ENCODE data around the gene ARHGEF7. TPM values are rescaled to one million over a fixed set of nuclear protein-coding genes. Genes with fewer than 3 reads are reported as not detected.

The ARHGEF7 gene
- total and polyA plus RNA-seq, 2 experiments from 2014 or later = 23.6 to 58.9 TPM

GRCh38 chr13:111312944-111313590 lies 198.0 kb downstream of the ARHGEF7 start:
- Histone ChIP-seq H3K4me3 (no peak overlapping the region), H4K20me1 (replicated peaks; ENCODE audit: insufficient read depth) (no peaks in the 10 kb centered on the region), H3K4me2 (no peak overlapping the region), H3K79me2 (replicated peaks; ENCODE audit: insufficient read depth) (no peaks in the 10 kb centered on the region), H3K36me3 (ENCODE audit: insufficient read depth) (no peaks in the 10 kb centered on the region), H2AFZ (no peak overlapping the region), H3F3A (replicated peaks; ENCODE audit: low read depth) (no peaks in the 10 kb centered on the region), H3K27me3 (ENCODE audit: insufficient read depth) (no peaks in the 10 kb centered on the region), H3K9me2 (ENCODE audit: insufficient read depth) (no peaks in the 10 kb centered on the region), H3K4me1 (ENCODE audit: insufficient read depth) (no peaks in the 10 kb centered on the region), H3K27ac (ENCODE audit: low read depth) (no peak overlapping the region)
- no peak overlapping the region for H3K4me3 Mint-ChIP-seq
- H3K9me3 Mint-ChIP-seq = peaks cover 41% of the 10 kb centered on the region
- no peak overlapping the region for H3K27ac Mint-ChIP-seq
- no peaks in the 10 kb centered on the region; the same call in 2 of the 3 replicates for H3K4me1 Mint-ChIP-seq
- H3K27me3 Mint-ChIP-seq (ENCODE audit: insufficient read depth, low read depth, poor library complexity) = peaks cover 10% of the 10 kb centered on the region
- DNase-seq (ENCODE audit: low spot score) = no peak
- peaks cover 54% of the 10 kb centered on the region for H3K36me3 Mint-ChIP-seq (ENCODE audit: low read depth)
- TF ChIP-seq ZNF331 (CRISPR knock-in tag; IDR thresholded peaks at IDR 0.05; ENCODE audit: low read depth) (no peak), CREB1 (CRISPR knock-in tag; IDR thresholded peaks at IDR 0.05; ENCODE audit: low read depth) (no peak), EZH2phosphoT487 (IDR thresholded peaks at IDR 0.05; ENCODE audit: unreplicated experiment) (no peak), ZNF462 (CRISPR knock-in tag; IDR thresholded peaks at IDR 0.05) (no peak), NANOG (IDR thresholded peaks at IDR 0.05; ENCODE audit: borderline replicate concordance) (no peak), POLR2AphosphoS5 (IDR thresholded peaks at IDR 0.05; ENCODE audit: low read depth) (no peak), CTCF (conservative IDR thresholded peaks at IDR 0.05; ENCODE audit: low read depth in 2 of 2) (no peak), EZH2 (IDR thresholded peaks at IDR 0.05; ENCODE audit: low read depth, unreplicated experiment) (no peak), REST (IDR thresholded peaks at IDR 0.05; ENCODE audit: unreplicated experiment) (no peak), ZNF114 (CRISPR knock-in tag; IDR thresholded peaks at IDR 0.05) (no peak), STAT1 (IDR thresholded peaks at IDR 0.05; ENCODE audit: unreplicated experiment) (no peak), ETS1 (IDR thresholded peaks at IDR 0.05) (no peak), JUNB (IDR thresholded peaks at IDR 0.05; ENCODE audit: unreplicated experiment) (no peak)
- ATAC-seq = no peak

All from GM23338 (cell line).